SIG-M5 treated with dmso at 0.1 percent for 504 hours (cell line): ENCODE results near the gene CPXM2.

Source experiments
- DNase-seq: peaks from one replicate; lab custom pipeline; 2025; ENCODE audit not compliant: unreplicated experiment; lab: John Stamatoyannopoulos, UW

CPXM2 gene

DNA sequence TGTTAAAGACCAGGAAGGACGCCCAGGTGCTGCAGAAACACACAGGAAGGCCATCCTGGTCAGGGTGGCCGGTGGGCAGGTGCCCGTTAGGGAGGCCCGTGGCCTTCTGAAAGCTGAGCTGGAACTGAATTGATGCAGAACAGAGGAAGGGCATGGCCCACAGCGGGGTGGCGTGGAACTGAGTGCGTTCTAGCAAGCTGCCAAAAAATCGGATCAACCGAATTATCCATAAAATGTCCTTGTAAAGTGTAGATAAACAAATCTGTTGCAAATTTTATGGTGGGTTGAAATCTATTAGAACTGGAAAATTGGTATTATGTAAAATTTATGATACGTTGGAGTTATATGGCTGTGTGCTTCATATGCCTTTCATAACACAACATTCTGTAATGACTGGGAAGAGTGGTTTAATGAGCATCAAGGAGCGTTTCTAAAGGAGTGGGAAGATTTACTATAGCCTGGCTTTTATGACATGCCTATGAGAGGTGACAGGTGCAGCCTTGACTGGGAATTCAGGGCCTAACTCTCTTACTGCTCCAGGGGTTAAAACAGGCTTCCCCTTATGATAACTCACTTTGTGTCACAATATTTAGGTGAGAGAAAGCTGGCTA, 117.4 kb downstream of the CPXM2 start:
- no peak for DNase-seq

DNA sequence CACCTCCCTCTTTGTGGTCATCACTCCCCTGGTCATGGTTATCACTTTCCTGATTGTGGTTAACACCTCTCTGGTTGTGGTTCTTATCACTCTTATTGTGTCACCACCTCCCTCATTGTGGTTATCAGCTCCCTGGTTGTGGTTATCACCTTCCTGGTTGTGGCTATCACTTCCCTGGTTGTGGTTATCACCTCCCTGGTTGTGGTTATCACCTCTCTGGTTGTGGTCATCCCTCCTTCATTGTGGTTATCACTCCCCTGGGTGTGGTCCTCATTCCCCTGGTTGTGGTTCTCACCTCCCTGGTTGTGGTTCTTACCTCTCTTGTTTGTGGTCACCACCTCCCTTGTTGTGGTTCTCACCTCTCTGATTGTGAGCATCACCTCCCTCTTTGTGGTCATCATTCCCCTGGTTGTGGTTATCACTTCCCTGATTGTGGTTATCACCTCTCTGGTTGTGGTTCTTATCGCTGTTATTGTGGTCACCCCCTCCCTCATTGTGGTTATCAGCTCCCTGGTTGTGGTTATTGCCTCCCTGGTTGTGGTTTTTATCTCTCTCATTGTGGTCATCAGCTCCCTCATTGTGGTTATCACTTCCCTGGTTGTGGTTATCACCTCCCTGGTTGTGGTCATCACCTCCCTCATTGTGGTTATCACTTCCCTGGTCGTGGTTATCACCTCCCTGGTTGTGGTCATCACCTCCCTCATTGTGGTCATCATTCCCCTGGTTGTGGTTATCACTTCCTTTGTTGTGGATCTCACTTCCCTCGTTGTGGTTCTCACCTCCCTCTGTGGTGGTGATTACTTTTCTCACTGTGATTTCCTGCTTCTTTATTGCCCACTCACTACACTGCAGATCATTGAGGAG, 118.7 kb downstream of the CPXM2 start:
- no peak for DNase-seq

DNA sequence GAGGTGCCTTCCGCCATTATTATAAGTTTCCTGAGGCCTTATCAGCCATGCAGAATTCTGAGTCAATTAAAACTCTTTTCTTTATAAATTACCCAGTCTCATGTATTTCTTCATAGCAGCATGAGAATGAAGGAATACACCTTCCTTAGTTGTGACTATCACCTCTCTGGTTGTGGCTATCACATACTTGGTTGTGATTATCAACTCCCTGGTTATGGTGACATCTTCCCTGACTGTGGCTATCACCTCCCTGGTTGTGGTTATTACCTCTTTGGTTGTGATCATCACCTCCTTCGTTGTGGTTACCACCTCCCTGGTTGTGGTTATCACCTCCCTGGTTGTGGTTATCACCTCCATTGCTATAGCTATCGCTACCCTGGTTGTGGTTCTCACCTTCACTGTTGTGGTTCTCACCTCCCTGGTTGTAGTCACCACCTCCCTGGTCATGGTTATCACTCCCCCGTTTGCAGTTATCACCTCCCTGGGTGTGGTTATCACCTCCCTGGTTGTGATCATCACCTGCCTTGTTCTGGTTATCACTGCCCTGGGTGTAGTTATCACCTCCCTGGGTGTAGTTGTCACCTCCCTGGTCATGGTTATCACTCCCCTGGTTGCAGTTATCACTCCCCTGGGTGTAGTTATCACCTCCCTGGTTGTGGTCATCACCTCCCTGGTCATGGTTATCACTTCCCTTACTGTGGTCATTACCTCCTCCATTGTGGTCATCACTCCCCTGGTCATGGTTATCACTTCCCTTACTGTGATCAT, 119.5 kb downstream of the CPXM2 start:
- DNase-seq: no peak

DNA sequence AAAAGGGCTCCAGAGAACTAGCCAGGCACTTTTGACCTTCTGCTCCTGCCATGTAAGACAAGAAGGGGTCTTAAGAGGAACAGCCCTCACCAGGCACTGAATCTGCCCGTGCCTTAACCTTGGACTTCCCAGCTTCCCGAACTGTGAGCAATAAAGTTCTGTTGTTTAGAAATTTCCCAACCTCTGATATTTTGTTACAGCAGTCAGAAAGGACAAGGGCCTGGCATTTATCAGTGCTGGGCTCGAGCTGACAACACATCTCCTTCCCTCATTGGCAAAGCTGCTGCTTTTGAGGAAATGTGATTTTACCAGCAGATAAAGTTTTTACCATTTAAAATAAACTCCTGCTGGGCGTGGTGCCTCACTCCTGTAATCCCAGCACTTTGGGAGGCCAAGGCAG, 122.0 kb downstream of the CPXM2 start:
- no peak for DNase-seq

DNA sequence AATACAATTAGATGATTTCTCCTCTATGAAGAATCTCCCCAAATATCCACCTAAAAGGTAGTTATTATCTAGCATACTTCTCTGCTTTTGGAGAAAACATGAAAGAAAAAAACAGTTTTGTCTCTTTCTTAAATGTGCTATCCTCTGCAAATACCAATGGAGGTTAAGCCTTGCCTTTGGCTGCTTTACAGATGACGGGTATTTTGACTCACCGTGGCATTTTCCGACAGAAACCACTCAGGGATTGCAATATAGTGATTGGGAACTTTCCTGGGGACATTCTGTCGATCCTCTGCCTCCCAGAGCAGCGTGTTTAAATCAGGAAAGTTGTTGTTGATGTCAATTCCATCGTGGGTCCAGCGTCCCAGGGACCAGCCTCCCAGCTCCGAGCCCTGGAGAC, 124.8 kb downstream of the CPXM2 start:
- no peak for DNase-seq

DNA sequence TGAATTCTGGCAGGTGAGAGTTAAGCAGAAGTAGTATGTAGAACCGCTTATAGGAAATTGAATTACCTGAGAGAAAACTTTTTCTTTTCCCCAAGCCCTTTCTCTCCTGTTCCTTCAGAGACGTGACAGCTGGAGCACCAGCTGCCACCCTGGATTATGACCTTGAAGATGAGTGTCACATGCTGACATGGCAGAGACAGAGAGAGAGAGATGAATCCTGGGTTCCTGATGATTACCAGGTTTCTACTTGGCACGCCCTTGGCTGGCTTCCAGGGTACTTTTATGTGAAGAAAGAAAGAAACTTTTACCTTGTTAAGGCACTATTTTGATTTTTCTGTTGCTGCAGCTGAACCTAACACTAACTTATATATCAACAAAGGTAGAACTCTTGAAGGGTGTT, 125.6 kb downstream of the CPXM2 start:
- no peak for DNase-seq

DNA sequence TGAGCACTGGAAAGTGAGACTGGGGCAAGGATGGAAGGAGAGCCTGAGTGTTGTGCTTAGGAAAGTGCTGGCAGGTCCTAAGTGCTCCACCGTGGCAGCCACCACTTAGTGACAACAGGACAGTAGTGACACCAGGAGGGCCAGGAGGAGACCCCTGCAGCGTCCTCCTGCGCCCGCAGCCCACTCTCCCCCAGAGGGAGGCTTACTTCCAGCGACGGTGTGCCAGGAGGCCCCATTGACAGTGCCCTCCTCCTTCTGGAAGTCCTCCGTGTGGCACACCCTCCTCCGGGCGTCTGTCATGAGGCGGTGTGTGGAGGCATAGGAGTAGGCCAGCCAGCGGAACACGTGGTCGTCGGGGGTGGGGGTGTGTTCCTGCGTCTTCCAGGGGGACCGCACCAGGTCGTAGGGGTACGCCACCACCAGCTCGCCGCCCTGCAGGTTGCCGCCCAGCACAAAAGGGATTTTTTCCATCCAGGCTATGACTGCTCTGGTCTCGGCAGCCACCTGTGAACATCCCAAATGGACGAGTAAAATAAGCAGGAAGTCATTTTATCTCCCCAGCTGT, 129.9 kb downstream of the CPXM2 start:
- DNase-seq: no peak

DNA sequence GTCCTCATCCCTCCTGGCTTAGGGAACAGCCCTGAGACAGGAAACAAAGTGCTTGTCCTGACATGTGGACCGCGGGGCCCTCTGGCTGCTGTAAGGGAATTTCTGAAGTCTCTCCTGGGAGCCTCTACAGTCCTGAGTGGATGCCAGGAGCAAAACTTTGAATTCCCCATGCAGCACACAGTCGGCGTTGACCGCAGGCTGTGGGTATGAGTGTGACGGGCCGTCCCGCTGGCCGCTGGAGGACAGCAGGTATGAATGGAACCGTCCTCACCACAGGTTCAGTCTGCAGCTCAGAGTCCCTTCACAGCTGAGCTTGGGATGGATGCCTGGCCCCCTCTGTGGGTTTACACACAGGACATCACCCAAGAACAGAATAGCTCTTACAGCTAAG, 130.6 kb downstream of the CPXM2 start:
- DNase-seq: no peak

DNA sequence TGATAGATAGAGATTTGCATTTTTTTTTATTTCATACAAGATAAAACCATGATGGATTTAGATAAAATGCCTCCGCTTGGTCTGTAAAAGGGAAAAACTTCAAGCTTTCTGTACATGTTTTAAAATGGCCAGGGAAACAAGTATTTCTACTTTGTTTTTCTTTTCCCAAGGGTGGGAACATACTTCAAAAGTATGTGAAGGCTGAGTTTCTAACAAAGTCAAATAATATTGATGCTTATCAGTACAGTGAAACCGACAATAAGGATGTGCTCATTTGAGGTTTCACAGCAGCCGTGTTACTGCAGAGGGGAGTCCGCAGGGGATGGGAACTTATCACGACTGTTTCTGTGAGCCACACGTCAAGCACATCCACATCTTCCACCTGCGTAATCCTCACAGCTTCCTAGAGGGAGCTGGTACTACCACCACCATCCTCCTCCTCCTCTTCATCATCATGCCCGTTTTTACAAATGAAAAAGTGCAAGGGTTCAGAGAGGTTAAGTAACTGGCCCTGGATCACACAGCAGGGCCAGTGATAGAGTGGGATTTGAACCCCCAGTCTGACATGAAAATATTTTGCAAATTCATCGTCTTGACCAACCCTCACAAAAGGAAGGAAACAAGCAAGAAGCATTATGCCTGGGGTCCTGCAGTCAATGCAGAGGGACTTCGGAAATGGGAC, 131.1 kb downstream of the CPXM2 start:
- DNase-seq: no peak

DNA sequence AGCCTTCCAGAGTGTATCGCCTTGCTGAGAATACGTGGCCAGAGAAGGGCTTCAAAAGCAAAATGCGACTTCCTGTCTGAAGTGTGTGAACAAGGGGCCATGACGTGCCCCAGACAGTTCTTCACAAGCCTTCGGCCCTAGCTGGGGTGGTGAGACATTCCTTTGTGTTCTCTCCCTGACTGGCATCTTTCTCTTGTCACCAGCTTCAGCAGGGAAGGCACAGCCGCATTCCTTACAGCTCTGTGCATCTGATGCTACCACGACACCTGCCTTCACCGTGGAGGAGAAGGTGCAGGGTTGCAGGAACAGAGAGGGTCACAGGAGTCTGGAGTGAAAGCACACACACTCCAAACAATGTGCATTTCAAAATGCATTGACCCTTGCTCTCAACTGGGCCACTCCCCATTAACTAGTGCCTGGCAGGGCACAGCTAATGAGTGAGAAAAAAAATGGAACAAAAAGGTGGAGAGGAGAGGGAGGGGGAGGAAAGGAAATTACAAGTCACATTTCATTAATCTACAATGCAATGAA, 132.0 kb downstream of the CPXM2 start:
- no peak for DNase-seq

DNA sequence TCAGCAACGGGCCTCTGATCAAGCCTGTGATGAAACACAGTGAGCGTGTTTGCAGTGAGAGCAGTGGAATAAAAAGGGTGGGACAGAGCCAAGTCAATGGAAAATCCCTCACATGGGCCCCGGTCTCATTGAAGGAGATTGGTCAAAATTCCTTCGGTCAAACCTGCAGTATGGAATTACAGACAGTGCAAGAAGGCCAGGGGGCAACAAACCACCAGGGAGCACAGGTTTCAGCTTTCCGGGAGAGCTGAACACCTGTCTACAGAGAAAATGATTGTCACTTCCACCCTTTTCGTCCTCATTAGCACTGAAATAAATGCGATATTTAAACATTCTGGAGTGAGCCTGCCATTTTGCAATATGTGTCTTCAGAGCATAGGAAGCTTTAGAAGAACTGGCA, 132.6 kb downstream of the CPXM2 start:
- no peak for DNase-seq

DNA sequence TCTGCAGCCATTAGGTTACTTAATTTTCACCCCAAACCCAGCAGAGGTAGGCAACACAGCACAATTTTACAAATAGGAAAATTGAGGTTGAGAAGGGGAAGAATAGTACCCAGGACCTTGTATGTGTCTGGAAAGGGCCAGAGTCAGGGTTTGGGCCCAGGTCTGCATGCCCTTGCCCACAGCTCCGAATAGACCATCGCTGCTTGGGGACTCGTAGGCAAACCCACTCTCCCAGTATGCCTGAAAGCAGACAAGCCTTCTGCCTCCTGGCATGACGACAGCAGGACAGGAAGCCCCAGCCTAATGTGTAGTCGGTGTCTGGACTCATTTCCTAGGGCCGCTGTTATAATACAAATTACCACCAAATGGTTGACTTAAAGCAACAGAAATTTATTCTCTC, 133.8 kb downstream of the CPXM2 start:
- DNase-seq: no peak

DNA sequence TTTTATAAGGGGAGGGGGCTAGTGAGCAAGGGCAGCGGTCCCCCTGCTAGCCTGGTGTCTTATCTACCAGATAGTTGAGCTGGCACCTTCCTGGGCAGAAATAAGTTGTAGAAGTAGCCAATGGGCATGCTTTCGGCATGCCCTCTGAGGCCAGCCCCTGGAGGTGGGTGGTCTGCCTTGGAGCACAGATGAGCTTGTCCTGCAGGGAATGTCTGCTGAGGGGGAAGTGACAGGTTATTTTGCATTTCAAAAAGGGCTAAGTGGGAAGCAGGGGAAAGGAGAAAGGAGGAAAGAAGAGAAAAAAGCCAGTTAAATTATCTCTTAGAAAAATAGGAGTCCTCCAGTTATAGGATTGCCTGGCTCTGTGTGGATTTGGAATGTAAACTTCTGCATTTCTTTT, 136.5 kb downstream of the CPXM2 start:
- DNase-seq: no peak

DNA sequence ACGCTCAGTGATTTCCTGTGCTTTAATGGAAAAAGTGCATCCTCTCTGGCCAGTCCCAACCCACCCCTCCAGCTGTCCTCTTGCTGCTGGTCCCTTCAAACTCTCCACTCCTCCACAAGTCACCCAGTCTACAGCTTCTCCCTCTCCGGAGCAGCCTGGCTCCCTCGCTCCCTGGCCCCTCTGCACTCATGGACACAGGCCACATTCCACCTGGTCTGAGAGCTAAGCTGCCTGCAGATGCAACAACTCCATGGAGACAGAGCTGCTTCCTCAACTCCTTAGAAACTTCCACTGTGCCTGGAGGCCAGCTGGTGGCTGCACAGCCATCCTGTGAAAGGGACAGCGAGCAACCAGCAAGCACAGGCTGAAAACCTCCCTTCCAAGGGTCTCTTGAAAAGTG, 137.5 kb downstream of the CPXM2 start:
- DNase-seq: no peak

DNA sequence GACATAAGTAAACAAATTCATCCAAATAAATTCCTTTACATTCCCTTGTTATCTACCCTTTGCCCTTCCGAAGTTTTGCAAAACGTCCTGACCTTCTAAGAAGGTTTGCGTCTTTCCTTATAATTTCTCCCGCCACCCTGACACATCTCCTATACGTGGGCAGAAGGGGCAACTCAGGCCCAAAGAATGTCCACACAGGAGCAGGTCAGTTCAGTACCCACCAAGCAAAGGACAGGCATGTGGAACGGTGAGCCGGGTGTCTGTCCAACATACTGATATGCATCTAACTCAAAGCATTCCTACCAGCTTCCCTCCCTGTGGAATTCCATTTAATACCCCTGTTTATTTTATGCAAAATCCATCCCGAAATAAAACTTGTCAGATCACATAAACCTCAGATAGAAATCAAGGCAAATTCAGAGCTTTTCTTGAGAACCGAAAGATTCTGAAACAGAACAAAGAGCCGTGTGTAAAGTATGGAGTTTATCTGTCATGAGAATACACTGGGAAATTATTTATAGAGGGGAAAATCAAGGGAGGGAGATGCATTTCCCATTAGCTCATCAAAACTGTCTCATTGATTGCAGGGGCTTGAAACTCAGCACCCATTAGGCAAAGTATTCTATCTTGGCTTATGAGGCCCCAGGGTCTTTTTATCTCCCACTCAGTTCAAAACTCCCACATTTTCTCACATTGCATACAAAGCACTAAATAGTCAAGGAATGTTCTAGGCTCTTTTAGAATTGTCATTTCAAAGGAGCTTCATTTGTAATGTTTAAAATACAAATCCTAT, 140.1 kb downstream of the CPXM2 start:
- no peak for DNase-seq

DNA sequence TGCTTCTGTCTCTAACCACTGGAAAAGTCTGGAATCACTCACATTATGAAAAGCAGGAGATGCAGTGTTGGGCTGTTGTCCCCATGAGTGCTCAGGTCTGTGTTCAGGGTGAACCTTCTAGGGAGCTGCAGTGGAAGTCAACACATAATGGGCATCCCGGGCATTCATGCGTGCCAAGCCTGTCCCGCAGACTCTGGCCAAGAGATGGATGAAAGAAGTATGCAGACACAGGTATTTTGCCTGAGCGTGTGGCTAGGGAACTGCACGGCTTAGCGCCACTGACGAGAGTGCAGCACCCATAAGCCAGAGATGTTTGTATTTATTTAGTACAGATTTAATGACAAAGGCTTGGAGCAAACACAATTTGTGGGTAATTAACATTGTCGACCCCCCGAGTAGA, 140.7 kb downstream of the CPXM2 start:
- DNase-seq: no peak

DNA sequence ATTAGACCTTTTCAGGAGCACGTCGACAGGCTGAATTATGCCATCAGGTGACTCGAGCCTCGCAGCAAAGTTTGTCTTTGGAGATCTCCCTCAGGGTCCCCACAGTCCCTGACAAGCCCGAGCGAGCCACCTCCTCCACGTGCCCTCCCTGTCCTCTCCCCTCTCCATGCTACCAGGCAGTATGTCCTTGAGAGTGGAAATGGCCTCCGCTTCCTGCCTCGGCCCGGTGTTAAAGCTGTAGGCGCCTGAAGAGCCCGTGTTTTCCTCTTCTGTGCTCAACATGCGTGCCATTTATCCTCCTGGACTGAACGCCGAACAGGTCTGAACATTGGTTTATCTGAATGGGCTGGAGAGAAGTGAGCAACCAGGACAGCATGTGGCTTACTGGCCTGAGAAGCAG, 142.9 kb downstream of the CPXM2 start:
- no peak for DNase-seq

DNA sequence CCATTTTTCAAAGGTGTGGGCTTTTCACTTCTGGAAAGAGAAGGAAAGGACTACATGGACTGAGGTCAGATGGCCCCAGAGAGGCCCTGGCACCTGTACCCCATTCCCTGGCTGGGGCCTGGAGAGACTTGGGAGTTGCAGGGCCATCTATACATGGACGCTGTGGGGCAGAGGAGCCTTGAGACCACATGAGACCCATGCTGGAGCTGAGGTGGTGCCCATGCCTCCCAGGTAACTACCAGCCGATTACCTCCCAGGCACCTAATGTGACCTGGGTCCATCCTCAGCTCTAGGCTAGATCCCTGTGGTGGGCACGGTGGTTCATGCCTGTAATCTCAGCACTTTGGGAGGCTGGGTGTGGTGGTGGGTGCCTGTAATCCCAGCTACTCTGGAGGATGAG, 144.2 kb downstream of the CPXM2 start:
- no peak for DNase-seq

DNA sequence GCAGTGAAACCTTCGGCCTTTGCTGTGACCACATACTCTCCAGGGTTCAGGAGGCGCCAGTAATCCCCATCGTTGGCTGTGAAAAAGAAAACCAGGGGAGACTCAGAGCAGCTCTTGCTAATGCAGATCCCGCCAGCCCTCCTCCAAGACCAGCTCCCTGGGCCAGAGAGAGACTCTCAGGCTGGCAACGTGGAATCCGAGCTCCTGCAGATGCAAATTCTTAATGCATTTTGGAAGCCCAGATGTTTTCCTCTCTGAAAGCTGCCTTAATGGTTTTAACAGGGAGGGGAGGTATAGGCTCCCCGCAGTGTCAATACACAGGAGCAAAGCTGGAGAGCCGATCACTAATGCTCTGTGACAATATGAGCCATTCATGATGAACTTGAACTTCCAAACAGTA, 144.7 kb downstream of the CPXM2 start:
- DNase-seq: no peak

DNA sequence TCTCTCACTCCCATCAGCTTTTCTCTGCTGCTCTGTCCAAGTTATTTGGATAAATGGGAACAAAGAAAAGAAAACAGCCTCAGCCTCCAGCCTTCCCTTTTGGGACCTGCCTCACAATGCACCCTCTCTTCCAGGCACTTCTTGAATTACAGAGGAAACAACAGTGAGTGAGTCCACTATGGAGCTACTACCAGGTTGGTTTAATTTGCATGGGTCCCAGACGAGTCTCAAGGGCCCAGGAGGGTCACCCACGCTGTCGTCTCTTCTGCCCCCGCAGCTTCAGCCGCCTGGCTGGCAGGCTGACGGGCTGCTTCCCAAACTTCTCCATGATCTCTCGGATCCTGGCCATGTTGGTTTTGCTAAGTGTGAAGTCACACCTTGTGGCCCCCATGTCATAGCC, 145.1 kb downstream of the CPXM2 start:
- no peak for DNase-seq
